ENCODE results near the gene IGLON5. TPM values are rescaled to one million over a fixed set of nuclear protein-coding genes. Genes with fewer than 3 reads are reported as not detected.

Gene IGLON5
- total RNA-seq, 1 experiment from 2014 or later, result not detected

- in situ Hi-C loops (cut with HindIII; ENCODE audit: low pct_unique_long_range_greater_than_20kb, low sequenced_read_pairs), result no loop called here
- no peak for DNase-seq (ENCODE audit: low read depth, low spot score)
Observed at GRCh38 chr19:51368366-51369282, 57.2 kb downstream of the IGLON5 start, which contains the start of gene CLDND2. Gene CLDND2, minus strand, starts transcription at chr19:51369003. Its CDS starts 426 bp downstream, at chr19:51368577.

DNA sequence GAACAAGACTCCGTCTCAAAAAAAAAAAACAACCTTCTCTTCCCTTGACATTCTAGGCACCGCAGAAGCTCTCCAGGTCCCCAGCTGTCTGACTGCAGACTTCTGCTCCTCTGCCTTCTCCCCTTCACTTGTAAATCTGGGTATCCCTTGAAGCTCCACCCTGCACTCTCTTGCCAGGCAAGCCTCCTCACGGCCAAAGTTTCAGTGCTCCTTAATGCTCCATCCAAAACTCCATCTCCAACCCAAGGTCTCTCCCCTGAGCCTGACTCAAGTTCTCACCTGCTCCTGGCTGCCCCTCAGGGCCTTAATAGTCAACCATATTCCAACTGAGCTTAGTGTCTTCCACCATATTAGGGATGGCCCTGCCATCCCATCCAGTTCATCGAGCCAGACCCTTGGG lies 58.8 kb downstream of the IGLON5 start:
- no peak for DNase-seq (ENCODE audit: low read depth, low spot score)
- in situ Hi-C loops (cut with HindIII; ENCODE audit: low pct_unique_long_range_greater_than_20kb, low sequenced_read_pairs), result no loop called here

- in situ Hi-C loops (cut with HindIII; ENCODE audit: low pct_unique_long_range_greater_than_20kb, low sequenced_read_pairs), result no loop called here
- DNase-seq (ENCODE audit: low read depth, low spot score), result no peak
Observed at GRCh38 chr19:51371186-51371690, 59.8 kb downstream of the IGLON5 start.

DNA sequence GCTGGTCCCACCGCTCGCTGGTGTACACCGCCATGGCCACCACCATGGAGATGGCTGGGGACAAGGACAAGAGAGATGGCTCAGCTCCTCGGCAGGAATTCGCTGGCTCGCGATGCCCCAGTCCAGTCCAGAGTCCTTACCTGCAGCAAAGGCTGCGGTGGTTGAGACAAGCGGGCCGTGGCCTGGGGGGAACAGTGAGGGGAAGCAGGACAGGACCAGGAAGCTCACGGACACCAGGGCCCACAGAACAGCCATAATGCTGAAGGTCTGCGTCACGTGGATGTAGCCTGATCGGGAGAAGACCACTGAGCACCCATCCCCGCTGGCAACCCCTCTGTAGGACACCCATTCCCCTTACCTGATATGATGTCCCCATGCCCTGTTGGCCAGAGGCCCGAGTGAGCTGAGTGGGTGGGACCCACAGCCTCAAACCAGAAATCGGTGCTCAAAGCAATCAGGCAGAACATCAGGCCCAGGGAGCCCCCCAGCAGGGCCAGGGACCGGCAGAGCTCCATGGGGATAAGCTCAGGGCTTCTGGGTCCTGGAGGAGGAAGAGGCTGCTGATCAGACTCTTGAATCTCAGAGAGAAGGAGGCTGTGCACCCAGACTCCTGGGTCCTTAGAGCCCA lies 60.7 kb downstream of the IGLON5 start:
- no peak for DNase-seq (ENCODE audit: low read depth, low spot score)
- in situ Hi-C loops (cut with HindIII; ENCODE audit: low pct_unique_long_range_greater_than_20kb, low sequenced_read_pairs), result no loop called here

GRCh38 chr19:51372649-51373504 lies 61.4 kb downstream of the IGLON5 start, which contains the start of gene NKG7:
Gene NKG7, minus strand, starts transcription at chr19:51372654. Its CDS starts 119 bp downstream, at chr19:51372535.
- in situ Hi-C loops (cut with HindIII; ENCODE audit: low pct_unique_long_range_greater_than_20kb, low sequenced_read_pairs), result no loop called here
- DNase-seq (ENCODE audit: low read depth, low spot score), result no peak

DNA sequence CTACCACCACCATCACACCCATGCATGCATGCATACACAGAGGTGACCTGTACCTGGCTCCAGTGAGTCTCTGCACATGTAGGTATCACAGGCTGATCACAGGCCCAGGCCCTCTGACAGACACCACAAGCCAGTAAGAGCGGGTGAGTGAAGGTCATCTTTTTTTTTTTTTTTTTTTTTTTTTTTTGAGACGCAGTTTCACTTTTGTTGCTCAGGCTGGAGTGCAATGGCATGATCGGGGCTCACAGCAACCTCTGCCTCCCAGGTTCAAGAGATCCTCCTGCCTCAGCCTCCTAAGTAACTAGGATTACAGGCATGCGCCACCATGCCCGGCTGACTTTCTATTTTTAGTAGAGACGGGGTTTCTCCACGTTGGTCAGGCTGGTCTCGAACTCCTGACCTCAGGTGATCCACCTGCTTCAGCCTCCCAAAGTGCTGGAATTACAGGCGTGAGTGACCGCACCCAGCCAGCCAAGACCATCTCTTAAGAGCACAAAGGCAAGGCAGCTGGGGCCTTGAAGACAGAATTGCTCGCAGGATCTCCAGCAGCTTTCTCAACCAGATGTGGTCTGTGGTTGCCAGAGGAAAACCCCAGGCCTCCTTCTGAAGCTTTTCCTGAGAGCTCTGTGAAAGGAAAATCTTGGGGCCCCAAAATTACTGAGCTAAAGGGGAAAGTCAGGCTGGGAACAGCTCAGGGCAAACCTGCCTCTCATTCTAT lies 64.2 kb downstream of the IGLON5 start:
- no peak for DNase-seq (ENCODE audit: low read depth, low spot score)
- in situ Hi-C loops (cut with HindIII; ENCODE audit: low pct_unique_long_range_greater_than_20kb, low sequenced_read_pairs), result no loop called here

DNA sequence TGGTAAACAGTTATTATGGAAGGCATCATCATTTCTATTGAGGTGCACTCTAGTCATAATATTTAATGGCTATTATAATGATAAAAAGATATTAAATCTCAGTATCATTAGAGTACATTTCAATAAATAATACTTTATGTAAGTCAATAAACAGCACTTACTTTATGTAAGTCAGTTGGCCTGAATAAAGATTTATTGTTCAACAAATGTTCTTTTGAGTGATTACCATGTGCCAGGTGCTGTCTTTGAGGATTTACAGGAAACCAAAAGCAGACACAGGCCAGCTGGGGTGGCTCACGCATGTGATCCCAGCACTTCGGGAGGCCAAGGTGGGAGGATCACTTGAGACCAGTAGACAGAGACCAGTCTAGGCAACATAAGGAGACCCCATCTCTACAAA lies 66.0 kb downstream of the IGLON5 start:
- in situ Hi-C loops (cut with HindIII; ENCODE audit: low pct_unique_long_range_greater_than_20kb, low sequenced_read_pairs), result no loop called here

DNA sequence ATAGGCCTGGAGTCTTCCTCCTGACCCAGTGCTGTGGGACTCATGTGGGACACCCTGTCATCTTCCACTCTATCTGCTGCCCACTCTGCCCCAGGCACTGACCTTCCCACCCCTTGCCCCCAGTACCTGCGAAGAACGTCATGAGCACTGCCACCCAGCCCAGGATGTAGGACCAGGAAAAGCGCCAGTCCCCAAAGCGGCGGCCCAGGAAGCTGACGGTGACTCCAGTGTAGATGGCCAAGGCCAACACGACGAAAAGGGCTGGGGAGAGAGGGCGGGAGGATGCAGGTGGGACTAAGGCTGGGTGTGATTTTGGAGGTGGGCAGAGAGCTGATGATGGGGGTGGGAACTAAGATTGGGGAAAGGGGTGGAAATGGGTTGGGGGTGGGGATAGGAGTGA lies 68.9 kb downstream of the IGLON5 start:
- in situ Hi-C loops (cut with HindIII; ENCODE audit: low pct_unique_long_range_greater_than_20kb, low sequenced_read_pairs), result no loop called here
- DNase-seq (ENCODE audit: low read depth, low spot score), result no peak

More for the DNA sequence above, 66.0 kb downstream of the IGLON5 start:
- no peak for DNase-seq (ENCODE audit: low read depth, low spot score)

Other genes starting within 250 kb of the IGLON5 start
- not detected in 2 replicates for gene KLK13, start 246.6 kb upstream of the IGLON5 start, total RNA-seq (2014; rRNA removed; shearing (Covaris generic))
- not detected in 2 replicates for gene KLK14, start 228.8 kb upstream of the IGLON5 start, total RNA-seq (2014; rRNA removed; shearing (Covaris generic))
- 13.0 and 13.8 TPM in 2 replicates for gene CTU1, start 203.2 kb upstream of the IGLON5 start, total RNA-seq (2014; rRNA removed; shearing (Covaris generic))
- not detected in 2 replicates for gene SIGLEC9, start 186.7 kb upstream of the IGLON5 start, total RNA-seq (2014; rRNA removed; shearing (Covaris generic))
- not detected in 2 replicates for gene SIGLEC7, start 169.3 kb upstream of the IGLON5 start, total RNA-seq (2014; rRNA removed; shearing (Covaris generic))
- gene CD33, start 86.6 kb upstream of the IGLON5 start, total RNA-seq (2014; rRNA removed; shearing (Covaris generic)), result 0.19 and 0.63 TPM in 2 replicates
- gene SIGLECL1, start 60.6 kb upstream of the IGLON5 start, total RNA-seq (2014; rRNA removed; shearing (Covaris generic)), result not detected in 2 replicates
- gene VSIG10L, start 30.5 kb downstream of the IGLON5 start, total RNA-seq (2014; rRNA removed; shearing (Covaris generic)), result 0.75 and 0.77 TPM in 2 replicates
- 127 and 138 TPM in 2 replicates for gene ETFB, start 54.7 kb downstream of the IGLON5 start, total RNA-seq (2014; rRNA removed; shearing (Covaris generic))
- gene CLDND2, start 57.4 kb downstream of the IGLON5 start, total RNA-seq (2014; rRNA removed; shearing (Covaris generic)), result not detected in 2 replicates
- not detected in 2 replicates for gene NKG7, start 61.0 kb downstream of the IGLON5 start, total RNA-seq (2014; rRNA removed; shearing (Covaris generic))
- not detected in 2 replicates for gene LIM2, start 76.3 kb downstream of the IGLON5 start, total RNA-seq (2014; rRNA removed; shearing (Covaris generic))
- not detected in 2 replicates for gene C19orf84, start 78.9 kb downstream of the IGLON5 start, total RNA-seq (2014; rRNA removed; shearing (Covaris generic))
- not detected in 2 replicates for gene SIGLEC10, start 106.0 kb downstream of the IGLON5 start, total RNA-seq (2014; rRNA removed; shearing (Covaris generic))
- not detected in 2 replicates for gene SIGLEC8, start 146.8 kb downstream of the IGLON5 start, total RNA-seq (2014; rRNA removed; shearing (Covaris generic))
- gene CEACAM18, start 166.9 kb downstream of the IGLON5 start, total RNA-seq (2014; rRNA removed; shearing (Covaris generic)), result not detected in 2 replicates
- gene SIGLEC12, start 190.2 kb downstream of the IGLON5 start, total RNA-seq (2014; rRNA removed; shearing (Covaris generic)), result not detected in 2 replicates
- gene SIGLEC6, start 220.0 kb downstream of the IGLON5 start, total RNA-seq (2014; rRNA removed; shearing (Covaris generic)), result not detected in 2 replicates